NB4 (cell line): ENCODE measurements around the gene ARHGEF16.
A peak's percentile ranks its signal among the peaks of the same experiment; 100 is the strongest.

Source experiments
- POLR2A ChIP-seq: IDR thresholded peaks from 2 replicates; pipeline ENCODE4 v1.6.1; 2011; ENCODE audit warnings: mild to moderate bottlenecking; ENCODE audit not compliant: insufficient read length; ENCODE audit errors: extremely low read depth
- TF ChIP-seq, protein P1 (sequence below): IDR thresholded peaks from 2 replicates; pipeline ENCODE4 v1.6.1; 2011; ENCODE audit warnings: low read depth, low read length
- TF ChIP-seq, protein P2 (sequence below): IDR thresholded peaks from one replicate; pipeline ENCODE4 v1.5.1; 2012; ENCODE audit warnings: low read depth, low read length

DNA sequence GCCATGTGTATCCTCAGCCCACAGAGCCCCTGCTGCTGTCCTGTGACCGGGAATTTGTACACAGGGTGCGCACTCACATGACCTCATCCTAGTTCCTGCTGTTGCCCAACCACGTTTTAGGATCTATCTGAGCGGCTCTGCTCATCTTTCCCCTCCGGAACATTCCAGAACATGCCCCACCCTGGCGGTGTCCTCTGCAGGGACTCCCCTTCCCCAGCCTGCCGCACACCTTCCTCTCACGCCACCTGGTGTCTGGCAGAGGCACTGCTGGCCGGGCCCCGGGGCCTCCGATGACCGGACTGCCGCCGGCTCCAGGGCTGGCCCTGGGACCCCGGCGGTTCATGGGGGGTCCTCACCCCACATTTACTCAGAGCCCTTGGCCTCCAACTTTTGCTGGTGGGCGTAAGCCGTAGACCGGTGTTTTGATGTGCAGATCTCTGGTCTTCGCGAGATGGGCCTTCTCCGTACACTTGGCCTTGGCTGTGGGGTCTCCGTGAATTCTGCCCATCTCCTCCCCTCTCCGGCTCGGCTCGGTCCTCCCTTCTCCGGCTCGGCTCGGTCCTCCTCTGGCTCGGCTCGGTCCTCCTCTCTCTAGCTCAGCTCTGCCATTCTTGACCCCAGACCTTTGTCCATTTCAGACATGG lies 29.5 kb downstream of the ARHGEF16 start:
- no peak for TF ChIP-seq POLR2A
- TF ChIP-seq, protein P1, sequence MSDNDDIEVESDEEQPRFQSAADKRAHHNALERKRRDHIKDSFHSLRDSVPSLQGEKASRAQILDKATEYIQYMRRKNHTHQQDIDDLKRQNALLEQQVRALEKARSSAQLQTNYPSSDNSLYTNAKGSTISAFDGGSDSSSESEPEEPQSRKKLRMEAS: no peak
- TF ChIP-seq, protein P2, sequence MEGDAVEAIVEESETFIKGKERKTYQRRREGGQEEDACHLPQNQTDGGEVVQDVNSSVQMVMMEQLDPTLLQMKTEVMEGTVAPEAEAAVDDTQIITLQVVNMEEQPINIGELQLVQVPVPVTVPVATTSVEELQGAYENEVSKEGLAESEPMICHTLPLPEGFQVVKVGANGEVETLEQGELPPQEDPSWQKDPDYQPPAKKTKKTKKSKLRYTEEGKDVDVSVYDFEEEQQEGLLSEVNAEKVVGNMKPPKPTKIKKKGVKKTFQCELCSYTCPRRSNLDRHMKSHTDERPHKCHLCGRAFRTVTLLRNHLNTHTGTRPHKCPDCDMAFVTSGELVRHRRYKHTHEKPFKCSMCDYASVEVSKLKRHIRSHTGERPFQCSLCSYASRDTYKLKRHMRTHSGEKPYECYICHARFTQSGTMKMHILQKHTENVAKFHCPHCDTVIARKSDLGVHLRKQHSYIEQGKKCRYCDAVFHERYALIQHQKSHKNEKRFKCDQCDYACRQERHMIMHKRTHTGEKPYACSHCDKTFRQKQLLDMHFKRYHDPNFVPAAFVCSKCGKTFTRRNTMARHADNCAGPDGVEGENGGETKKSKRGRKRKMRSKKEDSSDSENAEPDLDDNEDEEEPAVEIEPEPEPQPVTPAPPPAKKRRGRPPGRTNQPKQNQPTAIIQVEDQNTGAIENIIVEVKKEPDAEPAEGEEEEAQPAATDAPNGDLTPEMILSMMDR: peak; percentile 75
